Measurements from ENCODE around the gene KCNIP3. TPM values are rescaled to one million over a fixed set of nuclear protein-coding genes. Genes with fewer than 3 reads are reported as not detected.
A peak's percentile ranks its signal among the peaks of the same experiment; 100 is the strongest.

Gene KCNIP3
- total RNA-seq, 1 donor from 2014 or later, result under 0.01 TPM

DNA sequence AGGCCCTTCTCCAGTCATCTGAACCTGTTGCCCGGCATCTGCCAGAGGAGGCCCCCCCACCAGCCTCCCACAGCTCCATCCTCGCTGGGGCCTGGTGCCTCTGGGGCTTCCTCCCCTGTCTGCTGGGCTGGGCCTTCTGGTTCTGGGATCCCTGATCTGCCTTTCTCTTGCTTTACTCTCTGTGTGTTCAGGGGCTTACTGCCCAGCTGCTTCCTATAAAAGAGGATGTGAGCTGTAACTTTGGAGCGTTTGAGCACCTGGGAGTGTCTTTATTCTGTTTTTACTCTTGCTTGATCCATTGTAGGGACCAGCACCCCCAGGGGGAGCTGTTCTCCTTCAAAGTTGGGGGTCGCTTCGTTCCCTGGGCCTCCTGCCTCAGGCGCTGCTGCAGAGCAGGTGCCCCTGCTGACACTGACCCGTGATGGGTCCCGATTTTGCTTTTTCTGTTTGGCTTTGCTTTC, 82.3 kb downstream of the KCNIP3 start:
- FAIRE-seq, result no peak

DNA sequence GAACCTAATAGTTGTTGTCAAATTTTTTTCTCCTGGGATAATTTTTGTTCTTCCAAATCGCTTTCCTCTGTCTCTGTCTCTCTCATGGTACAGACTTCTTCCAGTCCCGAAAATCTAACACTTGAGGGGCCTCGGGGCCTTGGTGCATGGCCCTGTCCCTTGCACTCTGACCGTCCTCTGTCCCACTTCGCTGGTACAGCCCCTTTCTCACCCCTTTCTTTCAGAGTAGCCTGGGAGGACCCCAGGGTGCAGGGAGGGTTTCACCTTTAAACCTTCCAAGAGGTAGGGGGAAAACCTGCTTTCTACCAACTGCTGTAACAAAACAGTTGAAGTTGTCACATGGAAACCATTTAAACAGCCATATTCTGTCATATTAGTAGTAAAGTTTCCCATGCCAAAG, 83.1 kb downstream of the KCNIP3 start:
- Histone ChIP-seq H3K4me3 (ENCODE audit: low read depth, low read length) (no peak overlapping the region), H3K27me3 (ENCODE audit: control insufficient read depth, insufficient read depth, low read length) (no peaks in the 10 kb centered on the region), H3K36me3 (ENCODE audit: control insufficient read depth, insufficient read depth, low read length) (no peaks in the 10 kb centered on the region)
- DNase-seq (ENCODE audit: low read depth), result no peak
- TF ChIP-seq, protein P1, sequence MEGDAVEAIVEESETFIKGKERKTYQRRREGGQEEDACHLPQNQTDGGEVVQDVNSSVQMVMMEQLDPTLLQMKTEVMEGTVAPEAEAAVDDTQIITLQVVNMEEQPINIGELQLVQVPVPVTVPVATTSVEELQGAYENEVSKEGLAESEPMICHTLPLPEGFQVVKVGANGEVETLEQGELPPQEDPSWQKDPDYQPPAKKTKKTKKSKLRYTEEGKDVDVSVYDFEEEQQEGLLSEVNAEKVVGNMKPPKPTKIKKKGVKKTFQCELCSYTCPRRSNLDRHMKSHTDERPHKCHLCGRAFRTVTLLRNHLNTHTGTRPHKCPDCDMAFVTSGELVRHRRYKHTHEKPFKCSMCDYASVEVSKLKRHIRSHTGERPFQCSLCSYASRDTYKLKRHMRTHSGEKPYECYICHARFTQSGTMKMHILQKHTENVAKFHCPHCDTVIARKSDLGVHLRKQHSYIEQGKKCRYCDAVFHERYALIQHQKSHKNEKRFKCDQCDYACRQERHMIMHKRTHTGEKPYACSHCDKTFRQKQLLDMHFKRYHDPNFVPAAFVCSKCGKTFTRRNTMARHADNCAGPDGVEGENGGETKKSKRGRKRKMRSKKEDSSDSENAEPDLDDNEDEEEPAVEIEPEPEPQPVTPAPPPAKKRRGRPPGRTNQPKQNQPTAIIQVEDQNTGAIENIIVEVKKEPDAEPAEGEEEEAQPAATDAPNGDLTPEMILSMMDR (IDR thresholded peaks at IDR 0.05; ENCODE audit: insufficient read depth, low read length, severe bottlenecking), result no peak
- FAIRE-seq, result no peak

More for the DNA sequence above, 82.3 kb downstream of the KCNIP3 start:
- Histone ChIP-seq H3K4me3 (ENCODE audit: low read depth, low read length) (no peak overlapping the region), H3K27me3 (ENCODE audit: control insufficient read depth, insufficient read depth, low read length) (no peaks in the 10 kb centered on the region), H3K36me3 (ENCODE audit: control insufficient read depth, insufficient read depth, low read length) (no peaks in the 10 kb centered on the region)
- TF ChIP-seq, protein P1 (IDR thresholded peaks at IDR 0.05; ENCODE audit: insufficient read depth, low read length, severe bottlenecking), result peak; percentile 13
- no peak for DNase-seq (ENCODE audit: low read depth)

DNA sequence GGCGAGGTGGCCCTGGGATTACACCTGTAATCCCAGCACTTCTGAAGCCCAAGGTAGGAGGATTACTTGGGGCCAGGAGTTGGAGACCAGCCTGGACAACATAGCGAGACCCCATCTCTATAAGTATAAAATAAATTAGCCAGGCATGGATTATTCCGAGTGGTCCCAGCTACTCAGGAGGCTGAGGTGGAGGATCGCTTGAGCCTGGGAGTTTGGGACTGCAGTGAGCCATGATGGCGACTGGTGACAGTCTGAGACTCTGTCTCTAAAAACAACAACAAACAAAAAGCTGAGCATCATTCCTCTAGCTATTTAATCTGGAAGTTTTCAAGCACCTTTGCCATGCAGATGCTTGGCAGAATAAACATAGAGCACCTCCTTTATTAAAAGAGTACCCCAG, 83.6 kb downstream of the KCNIP3 start:
- Histone ChIP-seq H3K36me3 (ENCODE audit: control insufficient read depth, insufficient read depth, low read length) (no peaks in the 10 kb centered on the region), H3K4me3 (ENCODE audit: low read depth, low read length) (no peak overlapping the region), H3K27me3 (ENCODE audit: control insufficient read depth, insufficient read depth, low read length) (no peaks in the 10 kb centered on the region)
- TF ChIP-seq, protein P1 (IDR thresholded peaks at IDR 0.05; ENCODE audit: insufficient read depth, low read length, severe bottlenecking), result no peak
- FAIRE-seq (no peak), DNase-seq (ENCODE audit: low read depth) (no peak)

DNA sequence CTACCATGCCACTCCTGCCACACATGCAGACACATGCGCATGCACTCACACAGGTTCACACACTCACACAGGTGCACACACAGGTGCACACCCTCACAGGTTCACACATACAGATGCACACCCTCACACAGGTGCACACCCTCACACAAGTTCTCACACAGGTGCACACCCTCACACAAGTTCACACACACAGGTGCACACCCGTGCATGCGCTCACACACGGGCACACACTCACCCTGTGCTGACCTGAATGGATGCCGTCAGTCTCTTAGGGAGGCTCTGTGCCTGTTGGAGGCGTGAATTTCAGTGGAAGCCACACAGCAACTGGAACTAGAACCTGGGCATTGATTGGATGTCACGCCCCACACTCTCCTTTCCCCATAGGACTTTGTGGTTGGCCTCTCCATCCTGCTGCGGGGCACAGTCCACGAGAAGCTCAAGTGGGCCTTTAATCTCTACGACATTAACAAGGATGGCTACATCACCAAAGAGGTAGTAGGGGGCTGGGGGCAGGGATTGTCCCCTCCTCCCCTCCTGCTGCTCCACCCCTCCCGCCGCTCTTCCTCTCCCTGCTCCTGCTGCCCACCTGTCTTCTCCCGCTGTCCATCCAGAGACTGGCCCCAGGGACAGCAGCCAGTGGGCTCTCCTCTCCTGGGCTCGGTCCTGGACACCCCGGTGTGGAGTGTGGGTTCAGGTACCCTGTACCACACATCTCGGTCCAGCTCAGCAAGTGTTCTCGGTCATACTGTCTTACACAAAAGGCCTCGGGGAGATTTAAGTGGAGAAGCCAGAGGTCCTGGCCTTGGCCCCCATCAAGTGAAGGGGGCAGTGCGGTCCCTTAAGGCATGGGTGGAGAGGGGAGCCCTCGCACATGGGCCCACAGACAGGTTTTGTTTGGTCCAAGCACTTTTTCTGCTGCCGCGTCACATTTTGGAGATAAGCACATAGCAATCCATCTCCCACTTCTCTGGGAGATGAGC, 84.4 kb downstream of the KCNIP3 start:
- TF ChIP-seq, protein P1 (IDR thresholded peaks at IDR 0.05; ENCODE audit: insufficient read depth, low read length, severe bottlenecking), result no peak
- DNase-seq (ENCODE audit: low read depth), result no peak
- no peaks in the 10 kb centered on the region for H3K36me3 ChIP-seq (ENCODE audit: control insufficient read depth, insufficient read depth, low read length)
- no peak for FAIRE-seq
- no peaks in the 10 kb centered on the region for H3K27me3 ChIP-seq (ENCODE audit: control insufficient read depth, insufficient read depth, low read length)
- H3K4me3 ChIP-seq (ENCODE audit: low read depth, low read length), result no peak overlapping the region

DNA sequence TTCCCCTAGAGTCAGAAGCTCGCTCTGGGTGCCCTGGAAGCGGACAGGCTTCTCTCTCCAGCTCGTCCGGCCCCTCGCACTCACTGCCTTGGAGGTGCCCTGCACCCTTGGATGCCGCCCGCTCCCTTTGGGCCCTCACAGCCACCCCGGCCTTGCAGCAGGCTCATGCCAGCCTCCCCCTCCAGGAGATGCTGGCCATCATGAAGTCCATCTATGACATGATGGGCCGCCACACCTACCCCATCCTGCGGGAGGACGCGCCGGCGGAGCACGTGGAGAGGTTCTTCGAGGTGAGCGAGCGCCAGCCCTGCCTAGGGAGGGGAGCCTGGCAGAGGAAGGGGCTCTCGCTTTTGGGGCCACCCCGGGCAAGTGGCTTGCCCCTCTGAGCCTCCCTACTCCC, 85.0 kb downstream of the KCNIP3 start:
- no peak overlapping the region for H3K4me3 ChIP-seq (ENCODE audit: low read depth, low read length)
- no peak for DNase-seq (ENCODE audit: low read depth)
- TF ChIP-seq, protein P1 (IDR thresholded peaks at IDR 0.05; ENCODE audit: insufficient read depth, low read length, severe bottlenecking), result no peak
- H3K36me3 ChIP-seq (ENCODE audit: control insufficient read depth, insufficient read depth, low read length), result no peaks in the 10 kb centered on the region
- H3K27me3 ChIP-seq (ENCODE audit: control insufficient read depth, insufficient read depth, low read length), result no peaks in the 10 kb centered on the region
- no peak for FAIRE-seq

Measured in bronchial epithelial cell (primary cell).